OCI-LY7 (cell line): Measurements from ENCODE around the gene TRIM52. TPM values are rescaled to one million over a fixed set of nuclear protein-coding genes. Genes with fewer than 3 reads are reported as not detected.
"Not testable (repeated sequence)": the region's sequence is repeated elsewhere in the genome, so short reads cannot be mapped to it uniquely, and the experiment has no call there.

Source experiments
- BruUV-seq: library from RNA; stranded (reverse); fragments of 400-500 nt; replicated peaks from 2 replicates; lab custom pipeline; 2021; lab: Mats Ljungman, UMichigan
- CTCF ChIA-PET: fragments of 300-600 bp; sonication (Branson Sonifier 250); formaldehyde crosslinking; loops from one replicate; lab custom pipeline; 2022; ENCODE audit warnings: antibody characterized with exemption; ENCODE audit not compliant: unreplicated experiment; lab: Charles Lee
- POLR2A ChIA-PET: fragments of 300-600 bp; sonication (Branson Sonifier 250); formaldehyde crosslinking; loops from one replicate; lab custom pipeline; 2022; ENCODE audit warnings: antibody characterized with exemption; lab: Charles Lee
- DNase-seq: peaks from one replicate; pipeline ENCODE4 v3.0.0-alpha.2; 2015; ENCODE audit warnings: low spot score
- H2AFZ ChIP-seq: fragments of 200-600 bp; sonication (generic), shearing (Covaris generic); 2 replicates; pipeline ENCODE4 v1.6.1; 2014; ENCODE audit warnings: mild to moderate bottlenecking, antibody characterized with exemption, low read length, moderate library complexity
- H3K27ac ChIP-seq: fragments of 200-600 bp; sonication (generic); 2 replicates; pipeline ENCODE4 v1.5.1; 2014; ENCODE audit warnings: mixed run types, low read depth, mild to moderate bottlenecking, moderate library complexity, low read length, inconsistent platforms; ENCODE audit not compliant: poor library complexity, severe bottlenecking
- H3K36me3 ChIP-seq: fragments of 200-600 bp; sonication (generic); 2 replicates; pipeline ENCODE4 v1.6.1; 2014; ENCODE audit warnings: mild to moderate bottlenecking, antibody characterized with exemption, low read length, moderate library complexity, mixed read lengths; ENCODE audit not compliant: insufficient read depth
- H3K4me1 ChIP-seq: fragments of 200-600 bp; sonication (generic); 2 replicates; pipeline ENCODE4 v1.5.1; 2014; ENCODE audit warnings: mild to moderate bottlenecking, low read length; ENCODE audit not compliant: insufficient read depth, poor library complexity, severe bottlenecking
- H3K4me2 ChIP-seq: fragments of 200-600 bp; sonication (generic); 2 replicates; pipeline ENCODE4 v1.6.1; 2014; ENCODE audit warnings: mild to moderate bottlenecking, low read length
- H3K4me3 ChIP-seq: fragments of 200-600 bp; sonication (generic); 2 replicates; pipeline ENCODE4 v1.5.1; 2014; ENCODE audit warnings: mild to moderate bottlenecking, low read depth, low read length; ENCODE audit not compliant: poor library complexity, severe bottlenecking
- H3K79me2 ChIP-seq: fragments of 200-600 bp; sonication (generic); 2 replicates; pipeline ENCODE4 v1.6.1; 2016; ENCODE audit warnings: low read depth, mild to moderate bottlenecking, low read length, moderate library complexity, mixed read lengths; ENCODE audit not compliant: insufficient read depth
- H3K9me2 ChIP-seq: fragments of 200-600 bp; sonication (generic); 2 replicates; pipeline ENCODE4 v1.6.1; 2016; ENCODE audit warnings: mild to moderate bottlenecking, low read length, mixed read lengths; ENCODE audit not compliant: insufficient read depth
- H3K9me3 ChIP-seq: fragments of 200-600 bp; sonication (generic); 2 replicates; pipeline ENCODE4 v1.6.1; 2014; ENCODE audit warnings: mild to moderate bottlenecking, mixed run types, low read length, mixed read lengths
- H4K20me1 ChIP-seq: fragments of 200-600 bp; sonication (generic); 2 replicates; pipeline ENCODE4 v1.6.1; 2014; ENCODE audit warnings: mild to moderate bottlenecking, antibody characterized with exemption, low read length, moderate library complexity, mixed read lengths; ENCODE audit not compliant: insufficient read depth
- EZH2phosphoT487 ChIP-seq: fragments of 200-600 bp; sonication (generic); IDR thresholded peaks from 2 replicates; pipeline ENCODE4 v1.6.1; 2018; ENCODE audit warnings: low read depth, borderline replicate concordance, mild to moderate bottlenecking, mixed run types, antibody characterized with exemption, low read length, moderate library complexity, mixed read lengths
- intact Hi-C: fragments of 100-400 bp; cut with micrococcal nuclease; formaldehyde crosslinking; loops from one replicate; pipeline ENCODE4 v1.10.0; 2022; ENCODE audit not compliant: unreplicated experiment
- total RNA-seq, 2 experiments: library from RNA; depleted of rRNA in 1 of 2; stranded (reverse); fragments of >200 nt in 1 of 2; shearing (Covaris generic) in 1 of 2; gene quantifications; 2 replicates each; pipeline ENCODE4 v1.2.3, GENCODE V29; 2014 to 2022
- TF ChIP-seq, protein P1 (sequence below): fragments of 200-600 bp; sonication (generic); conservative IDR thresholded peaks from 2 replicates; pipeline ENCODE4 v1.5.1; 2014; ENCODE audit warnings: mild to moderate bottlenecking, antibody characterized with exemption, low read length, moderate library complexity, mixed read lengths

The TRIM52 gene
- total RNA-seq, 2 experiments from 2014 or later, result 16.1 to 33.5 TPM

DNA sequence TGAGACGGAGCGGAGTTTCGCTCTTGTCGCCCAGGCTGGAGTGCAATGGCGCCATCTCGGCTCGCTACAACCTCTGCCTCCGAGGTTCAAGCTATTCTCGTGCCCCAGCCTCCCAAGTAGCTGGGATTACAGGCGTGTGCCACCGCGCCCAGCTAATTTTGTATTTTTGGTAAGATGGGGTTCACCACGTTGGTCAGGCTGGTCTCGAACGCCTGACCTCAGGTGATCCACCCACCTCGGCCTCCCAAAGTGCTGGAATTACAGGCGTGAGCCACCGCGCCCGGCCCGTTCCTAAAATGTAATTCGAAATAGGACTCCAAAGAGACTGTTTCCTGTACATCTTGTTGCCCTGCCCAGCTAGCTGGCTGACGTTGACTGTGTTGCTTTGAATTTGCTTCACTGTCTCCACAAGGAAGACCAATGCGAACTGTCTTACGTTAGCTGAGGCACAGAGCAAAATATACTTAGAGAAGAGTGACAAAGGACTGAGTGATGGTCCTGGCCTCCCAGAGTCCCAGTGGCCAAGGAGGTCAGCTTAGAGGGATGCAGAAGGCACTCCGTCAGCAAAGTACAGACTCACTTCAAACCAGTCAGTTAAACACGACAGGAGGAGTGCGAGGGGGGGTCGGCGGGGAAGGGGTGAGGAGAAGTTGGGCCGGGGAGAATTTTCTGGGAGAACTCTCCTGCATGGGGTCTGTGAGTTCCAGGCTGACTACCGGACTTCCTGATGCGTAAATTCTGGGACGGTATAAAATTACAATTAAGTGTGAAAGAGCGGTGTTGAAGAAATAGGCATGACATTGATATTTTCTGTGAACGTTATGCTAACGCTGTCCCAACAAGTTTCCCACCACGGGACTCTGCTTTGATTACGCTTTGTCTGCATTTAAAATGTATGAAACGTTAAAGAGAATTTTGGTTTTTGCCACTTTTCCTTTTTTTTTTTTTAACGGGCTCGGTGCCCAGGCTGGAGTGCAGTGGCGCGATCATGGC is 44.6 kb downstream of the TRIM52 start:
- Histone ChIP-seq H3K27ac (peak overlapping the region; percentile 70), H3K36me3 (no peaks in the 10 kb centered on the region), H3K4me1 (peaks cover 20% of the 10 kb centered on the region), H3K9me3 (no peaks in the 10 kb centered on the region), H3K9me2 (no peaks in the 10 kb centered on the region), H3K79me2 (no peaks in the 10 kb centered on the region), H3K4me2 (peak overlapping the region; percentile 91), H2AFZ (peak overlapping the region; percentile 95), H4K20me1 (no peaks in the 10 kb centered on the region), H3K4me3 (peak overlapping the region; percentile 75)
- peak; percentile 55 for DNase-seq
- no peak for TF ChIP-seq EZH2phosphoT487
- TF ChIP-seq, protein P1, sequence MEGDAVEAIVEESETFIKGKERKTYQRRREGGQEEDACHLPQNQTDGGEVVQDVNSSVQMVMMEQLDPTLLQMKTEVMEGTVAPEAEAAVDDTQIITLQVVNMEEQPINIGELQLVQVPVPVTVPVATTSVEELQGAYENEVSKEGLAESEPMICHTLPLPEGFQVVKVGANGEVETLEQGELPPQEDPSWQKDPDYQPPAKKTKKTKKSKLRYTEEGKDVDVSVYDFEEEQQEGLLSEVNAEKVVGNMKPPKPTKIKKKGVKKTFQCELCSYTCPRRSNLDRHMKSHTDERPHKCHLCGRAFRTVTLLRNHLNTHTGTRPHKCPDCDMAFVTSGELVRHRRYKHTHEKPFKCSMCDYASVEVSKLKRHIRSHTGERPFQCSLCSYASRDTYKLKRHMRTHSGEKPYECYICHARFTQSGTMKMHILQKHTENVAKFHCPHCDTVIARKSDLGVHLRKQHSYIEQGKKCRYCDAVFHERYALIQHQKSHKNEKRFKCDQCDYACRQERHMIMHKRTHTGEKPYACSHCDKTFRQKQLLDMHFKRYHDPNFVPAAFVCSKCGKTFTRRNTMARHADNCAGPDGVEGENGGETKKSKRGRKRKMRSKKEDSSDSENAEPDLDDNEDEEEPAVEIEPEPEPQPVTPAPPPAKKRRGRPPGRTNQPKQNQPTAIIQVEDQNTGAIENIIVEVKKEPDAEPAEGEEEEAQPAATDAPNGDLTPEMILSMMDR, result no peak
- CTCF ChIA-PET, result interaction anchor here (1.1 kb wide), 1 partner anchor 44 kb away, joined by 5 read pairs; no protein-coding TSS in a partner anchor
- intact Hi-C loops, result no loop called here
- POLR2A ChIA-PET, result interaction anchor here (0.6 to 1.8 kb wide), 4 partner anchors 9 to 409 kb away, joined by 3 to 16 read pairs (median 3); no protein-coding TSS in a partner anchor
- BruUV-seq, result no TSS peak

DNA sequence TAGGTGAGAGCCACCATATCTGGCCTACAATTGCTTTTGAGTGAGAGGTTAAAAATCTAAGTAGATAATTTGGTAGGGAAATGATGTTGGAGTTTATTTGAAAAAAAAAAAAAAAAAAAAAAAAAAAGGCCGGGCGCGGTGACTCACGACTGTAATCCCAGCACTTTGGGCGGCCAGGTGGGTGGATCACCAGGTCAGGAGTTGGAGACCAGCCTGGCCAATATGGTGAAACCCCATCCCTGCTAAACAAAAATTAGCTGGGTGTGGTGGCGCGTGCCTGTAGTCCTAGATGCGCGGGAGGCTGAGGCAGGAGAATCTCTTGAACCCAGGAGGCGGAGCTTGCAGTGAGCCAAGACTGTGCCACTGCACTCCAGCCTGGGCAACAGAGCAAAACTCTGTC is 46.7 kb downstream of the TRIM52 start:
- H2AFZ ChIP-seq, H3K4me2 ChIP-seq, H4K20me1 ChIP-seq, BruUV-seq, H3K9me3 ChIP-seq, H3K79me2 ChIP-seq, DNase-seq, intact Hi-C loops, H3K4me3 ChIP-seq, CTCF ChIA-PET, H3K36me3 ChIP-seq, H3K9me2 ChIP-seq, H3K27ac ChIP-seq: not testable (repeated sequence)
- POLR2A ChIA-PET, result interaction anchor here (0.6 to 1.1 kb wide), 3 partner anchors 21 to 1095 kb away, joined by 3 to 6 read pairs (median 3); no protein-coding TSS in a partner anchor
- H3K4me1 ChIP-seq, result peaks cover 15% of the 10 kb centered on the region

DNA sequence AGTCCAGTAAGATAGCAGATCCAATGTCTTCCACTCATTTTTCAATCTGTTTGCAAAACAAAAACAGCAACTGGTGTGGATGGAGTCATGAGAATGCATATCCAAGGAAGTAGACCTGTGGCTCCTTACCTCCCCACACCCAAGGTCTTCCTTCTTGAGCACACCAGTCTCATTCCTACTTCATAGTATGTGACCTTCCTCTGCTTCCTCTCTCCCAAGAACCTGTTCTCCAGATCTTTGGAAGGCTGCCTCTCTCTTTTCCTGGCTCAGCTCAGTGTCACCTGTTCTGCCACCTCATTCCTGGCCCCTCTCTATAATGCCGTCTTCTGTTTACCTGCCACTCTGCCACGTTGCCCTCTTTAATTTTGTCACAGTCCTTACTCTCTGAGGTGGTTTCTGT is 48.0 kb downstream of the TRIM52 start:
- Histone ChIP-seq H3K4me3 (no peak overlapping the region), H3K4me2 (no peak overlapping the region), H3K36me3 (no peaks in the 10 kb centered on the region), H3K9me3 (no peaks in the 10 kb centered on the region), H3K27ac (no peak overlapping the region), H2AFZ (no peak overlapping the region), H3K4me1 (peaks cover 11% of the 10 kb centered on the region), H3K9me2 (no peaks in the 10 kb centered on the region), H4K20me1 (no peaks in the 10 kb centered on the region), H3K79me2 (no peaks in the 10 kb centered on the region)
- ChIA-PET CTCF (no interaction called here), POLR2A (interaction anchor here (0.7 to 1.3 kb wide), 4 partner anchors 13 to 26 kb away, joined by 3 to 4 read pairs (median 3); no protein-coding TSS in a partner anchor)
- TF ChIP-seq, protein P1, result no peak
- no peak for TF ChIP-seq EZH2phosphoT487
- BruUV-seq, result no TSS peak
- DNase-seq, result no peak
- intact Hi-C loops, result no loop called here
